Gastrocnemius medialis (tissue), 4 donors: ENCODE data around the gene SYPL2.

Experiments
- CTCF ChIP-seq, 5 experiments: fragments of 450-650 bp in 3 of 5; fragments of 200-600 bp in 2 of 5; sonication (generic) in 2 of 5; IDR thresholded peaks in 4 of 5; conservative IDR thresholded peaks in 1 of 5; 1 replicate in 4 of 5; 2 replicates in 1 of 5; pipeline ENCODE4 v1.5.1; 2016 to 2019; ENCODE audit warnings: antibody characterized with exemption in 5 of 5, mild to moderate bottlenecking in 3 of 5, moderate library complexity in 3 of 5
- POLR2A ChIP-seq, 2 donors: fragments of 450-650 bp; IDR thresholded peaks; one replicate each; pipeline ENCODE4 v1.6.1; 2017; ENCODE audit warnings: antibody characterized with exemption in 2 of 2, mild to moderate bottlenecking in 2 of 2, moderate library complexity in 2 of 2

- TF ChIP-seq CTCF (IDR thresholded peaks at IDR 0.05 in 4 of 5, conservative IDR thresholded peaks at IDR 0.05 in 1 of 5), result peak; percentile 68 to 87 (median 77)
- TF ChIP-seq POLR2A (IDR thresholded peaks at IDR 0.05), result no peak
These were observed 23.9 kb downstream of the SYPL2 start for GRCh38 chr1:109490029-109490933.
